ENCODE results near the gene P2RX5.
"Not testable (repeated sequence)": the region's sequence is repeated elsewhere in the genome, so short reads cannot be mapped to it uniquely, and the experiment has no call there.

P2RX5 gene

GRCh38 chr17:3712811-3713463 lies 17.0 kb upstream of the P2RX5 start:
- DNase-seq (ENCODE audit: low read depth, low spot score) = no peak

DNA sequence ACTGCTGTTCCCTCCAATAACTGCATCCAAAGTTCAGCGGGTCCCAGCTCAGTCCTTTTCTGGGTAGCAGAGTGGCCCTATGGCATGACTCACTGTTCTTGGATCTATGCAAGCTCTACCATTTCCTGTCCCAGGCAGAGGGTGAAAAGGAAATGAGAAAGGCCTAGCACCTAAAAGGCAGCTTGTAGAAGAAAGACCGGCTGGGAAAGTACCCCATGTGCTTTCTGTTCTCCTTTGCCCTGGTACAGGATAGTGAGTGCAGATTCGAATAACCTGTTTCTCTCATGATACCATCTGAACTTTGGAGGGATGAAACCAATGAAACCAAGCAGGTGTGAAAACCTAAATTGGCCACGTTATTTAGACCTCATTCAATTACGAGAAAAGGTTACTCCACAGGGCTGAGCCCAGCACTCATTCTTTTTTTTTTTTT lies 15.0 kb upstream of the P2RX5 start:
- no peak for DNase-seq (ENCODE audit: low read depth, low spot score)

DNA sequence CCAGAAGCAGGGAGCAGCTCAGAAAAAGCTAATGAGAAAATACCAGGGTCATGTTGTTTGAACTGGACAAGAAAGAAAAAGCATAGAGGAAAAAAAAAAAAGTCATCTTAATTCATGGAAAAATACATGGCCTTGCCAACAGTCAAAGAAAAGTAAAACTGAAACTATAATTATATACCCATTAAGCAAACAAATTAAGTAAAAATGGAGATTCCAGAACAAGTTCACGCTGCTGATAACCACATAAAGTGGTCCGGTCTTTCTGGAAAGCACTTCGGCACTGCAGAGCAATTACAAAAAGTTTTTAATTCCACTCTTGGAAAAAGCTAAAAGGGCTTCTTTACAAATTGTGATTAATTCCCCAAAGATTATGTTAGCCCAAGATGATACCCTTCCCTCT lies 12.4 kb upstream of the P2RX5 start:
- no peak for DNase-seq (ENCODE audit: low read depth, low spot score)

GRCh38 chr17:3705718-3705984 lies 9.7 kb upstream of the P2RX5 start:
- DNase-seq (ENCODE audit: low read depth, low spot score) = not testable (repeated sequence)

DNA sequence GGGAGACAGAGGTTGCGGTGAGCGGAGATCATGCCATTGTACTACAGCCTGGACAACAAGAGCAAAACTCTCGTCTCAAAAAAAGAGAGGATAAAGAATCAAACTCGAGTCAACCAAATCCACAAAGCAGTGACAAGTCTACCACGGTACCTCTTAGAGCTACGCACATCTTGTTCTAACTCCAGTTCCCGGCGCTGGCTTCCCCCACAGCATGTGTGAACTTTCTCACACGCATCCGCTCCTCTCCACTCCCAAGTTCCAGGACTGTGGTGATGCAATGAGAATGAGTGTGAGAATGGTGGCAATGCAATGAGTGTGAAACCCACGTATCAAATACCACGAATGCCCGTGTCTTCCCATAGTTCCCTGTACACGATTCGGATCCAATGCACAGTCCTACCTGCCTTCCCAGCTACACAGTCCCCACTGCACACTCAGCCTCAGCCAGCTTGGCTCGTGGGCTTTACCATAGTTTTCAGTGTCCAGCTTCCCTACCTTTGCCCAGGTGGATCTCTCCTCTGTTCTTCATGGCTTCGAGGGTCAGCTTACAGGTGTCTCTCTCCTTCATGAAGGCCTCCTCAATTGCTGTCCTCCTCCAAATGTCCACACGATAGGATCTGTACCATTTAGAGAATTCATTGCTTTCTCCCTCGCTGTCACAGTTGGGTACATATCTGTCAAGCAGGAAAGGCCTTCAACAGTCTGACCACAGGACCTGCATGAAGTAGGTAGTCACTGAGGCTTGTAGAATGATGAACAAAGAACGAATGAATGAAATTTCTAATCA lies 9.2 kb upstream of the P2RX5 start:
- DNase-seq (ENCODE audit: low read depth, low spot score) = no peak

DNA sequence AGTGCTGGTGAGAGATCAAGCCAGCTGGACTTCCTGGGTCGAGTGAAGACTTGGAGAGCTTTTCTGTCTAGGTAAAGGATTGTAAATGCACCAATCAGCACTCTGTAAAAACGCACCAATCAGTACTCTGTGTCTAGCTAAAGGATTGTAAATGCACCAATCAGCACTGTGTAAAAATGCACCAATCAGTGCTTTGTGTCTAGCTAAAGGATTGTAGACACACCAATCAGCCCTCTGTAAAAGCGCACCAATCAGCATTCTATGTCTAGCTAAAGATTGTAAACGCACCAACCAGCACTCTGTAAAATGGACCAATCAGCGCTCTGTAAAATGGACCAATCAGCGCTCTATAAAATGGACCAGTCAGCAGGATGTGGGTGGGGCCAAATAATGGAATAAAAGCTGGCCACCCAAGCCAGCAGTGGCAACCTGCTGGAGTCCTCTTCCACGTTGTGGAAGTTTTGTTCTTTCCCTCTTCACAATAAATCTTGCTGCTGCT lies 6.1 kb upstream of the P2RX5 start:
- not testable (repeated sequence) for DNase-seq (ENCODE audit: low read depth, low spot score)

DNA sequence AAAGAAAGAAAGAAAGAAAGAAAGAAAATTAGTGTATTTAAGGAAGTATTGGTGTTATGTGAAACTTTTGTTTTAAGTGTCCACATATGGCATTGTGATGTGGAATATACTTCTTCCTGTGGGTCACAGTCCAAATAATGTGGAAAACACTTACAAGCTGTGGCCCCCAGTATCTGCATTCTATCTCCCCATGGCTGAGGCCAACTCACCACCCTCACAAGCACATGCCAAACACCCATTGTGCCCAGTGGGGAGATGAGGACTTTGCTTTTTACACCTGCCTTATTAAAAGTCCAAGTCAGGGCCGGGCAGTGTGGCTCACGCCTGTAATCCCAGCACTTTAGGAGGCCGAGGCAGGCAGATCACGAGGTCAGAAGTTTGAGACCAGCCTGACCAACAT lies 4.0 kb upstream of the P2RX5 start:
- DNase-seq (ENCODE audit: low read depth, low spot score) = no peak

DNA sequence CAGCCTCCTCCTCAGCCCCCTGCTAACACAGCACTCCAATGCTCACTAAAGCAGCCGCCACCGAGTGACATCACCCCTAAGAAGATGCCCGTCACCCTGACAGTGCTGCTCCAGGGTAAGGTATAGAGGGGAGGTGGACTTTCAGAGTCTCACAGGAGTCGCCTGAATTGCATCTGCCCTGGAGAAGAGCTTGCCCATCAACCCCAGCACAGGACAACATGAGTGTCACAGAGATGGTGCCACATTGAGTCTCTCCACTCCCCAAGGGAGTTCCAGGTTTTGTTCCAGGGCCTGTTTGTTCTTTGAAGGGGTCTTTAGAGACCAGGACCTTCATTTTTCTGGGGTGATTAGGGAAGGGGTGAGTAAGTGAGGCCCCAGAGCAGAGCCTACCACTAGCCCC lies 2.2 kb upstream of the P2RX5 start:
- DNase-seq (ENCODE audit: low read depth, low spot score) = no peak

GRCh38 chr17:3697103-3697476 lies 1.1 kb upstream of the P2RX5 start:
- no peak for DNase-seq (ENCODE audit: low read depth, low spot score)

DNA sequence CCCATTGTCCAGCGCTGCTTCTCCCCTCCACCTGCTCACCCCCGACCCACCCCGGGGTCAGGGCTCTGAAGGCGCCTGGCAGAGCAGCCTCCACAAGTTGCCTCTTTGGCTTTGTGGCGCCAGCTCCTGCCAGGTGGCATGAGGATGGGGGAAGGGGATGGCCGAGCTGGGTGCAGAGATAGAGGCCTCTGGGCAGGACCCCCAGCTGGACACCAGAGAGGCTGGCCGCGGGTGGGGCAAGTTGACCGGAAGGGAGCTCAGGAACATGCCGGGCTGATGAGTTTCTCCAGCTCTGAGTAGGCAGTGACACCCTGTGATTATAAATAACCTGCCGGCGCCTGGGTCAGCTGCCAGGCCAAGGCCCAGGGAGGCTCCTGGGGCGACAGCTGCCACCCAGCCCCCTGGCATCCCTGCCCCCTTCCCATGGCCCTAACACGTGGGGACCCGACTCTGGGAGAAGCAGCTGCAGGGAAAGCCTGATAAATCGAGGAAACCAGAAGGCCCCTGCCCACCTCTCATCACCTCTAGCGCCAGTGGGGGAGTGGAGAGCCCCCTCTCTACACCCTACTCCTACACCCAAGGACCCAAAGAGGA lies 729 bp downstream of the P2RX5 start:
- DNase-seq (ENCODE audit: low read depth, low spot score) = no peak

DNA sequence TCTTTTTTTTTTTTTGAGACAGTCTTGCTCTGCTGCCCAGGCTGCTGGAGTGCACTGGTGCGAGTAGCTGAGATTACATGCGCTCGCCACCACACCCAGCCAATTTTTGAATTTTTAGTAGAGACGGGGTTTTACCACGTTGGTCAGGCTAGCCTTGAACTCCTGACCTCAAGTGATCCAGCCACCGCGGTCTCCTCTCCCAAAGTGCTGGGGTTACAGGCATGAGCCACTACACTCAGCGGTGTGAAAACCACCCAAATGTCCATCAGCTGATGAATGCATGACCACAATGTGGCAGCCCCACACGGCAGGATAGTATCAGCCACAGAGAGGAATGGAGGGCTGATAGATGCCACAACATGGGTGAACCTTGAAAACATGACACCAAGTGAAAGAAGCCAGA lies 2.1 kb downstream of the P2RX5 start:
- DNase-seq (ENCODE audit: low read depth, low spot score) = no peak

- no peak for DNase-seq (ENCODE audit: low read depth, low spot score)
Measured at GRCh38 chr17:3693141-3693540, 2.8 kb downstream of the P2RX5 start.

DNA sequence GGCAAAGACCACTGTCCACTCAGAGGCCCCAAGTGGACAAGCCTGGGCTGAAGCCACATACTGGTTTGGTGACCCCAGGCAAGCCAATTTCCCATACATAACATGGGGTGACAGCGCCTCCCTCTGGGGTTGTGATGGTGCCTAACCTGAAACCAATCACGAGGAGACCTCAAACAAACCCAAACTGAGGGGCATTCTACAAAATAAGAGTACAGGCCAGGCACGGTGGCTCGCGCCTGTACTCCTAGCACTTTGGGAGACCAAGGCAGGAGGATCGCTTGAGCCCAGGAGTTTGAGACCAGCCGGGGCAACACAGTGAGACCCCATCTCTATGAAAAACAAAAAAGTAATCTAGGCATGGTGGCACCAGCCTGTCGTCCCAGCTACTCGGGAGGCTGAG lies 3.6 kb downstream of the P2RX5 start:
- DNase-seq (ENCODE audit: low read depth, low spot score) = no peak

DNA sequence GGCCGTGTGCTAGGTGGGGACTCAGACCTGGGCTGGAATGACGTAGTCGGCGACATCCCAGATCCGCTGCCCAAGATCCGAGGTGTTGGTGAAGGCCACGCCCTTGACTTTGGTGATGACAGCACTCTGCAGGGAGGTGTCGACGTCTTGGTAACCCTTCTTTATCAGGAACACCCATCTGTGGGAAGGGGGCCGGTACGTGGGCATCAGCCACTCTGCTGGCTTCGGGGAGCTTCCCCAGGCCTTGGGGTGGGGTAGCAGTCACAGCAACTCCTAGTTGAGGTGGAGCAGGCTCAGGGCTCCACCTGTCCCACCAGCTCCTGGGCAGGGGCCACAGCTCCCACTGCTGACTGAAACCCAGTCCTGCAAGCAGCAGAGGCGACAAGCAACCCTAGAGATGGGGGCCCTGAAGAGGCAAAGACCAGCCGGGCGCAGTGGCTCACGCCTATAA lies 4.3 kb downstream of the P2RX5 start:
- DNase-seq (ENCODE audit: low read depth, low spot score) = peak; percentile 41

DNA sequence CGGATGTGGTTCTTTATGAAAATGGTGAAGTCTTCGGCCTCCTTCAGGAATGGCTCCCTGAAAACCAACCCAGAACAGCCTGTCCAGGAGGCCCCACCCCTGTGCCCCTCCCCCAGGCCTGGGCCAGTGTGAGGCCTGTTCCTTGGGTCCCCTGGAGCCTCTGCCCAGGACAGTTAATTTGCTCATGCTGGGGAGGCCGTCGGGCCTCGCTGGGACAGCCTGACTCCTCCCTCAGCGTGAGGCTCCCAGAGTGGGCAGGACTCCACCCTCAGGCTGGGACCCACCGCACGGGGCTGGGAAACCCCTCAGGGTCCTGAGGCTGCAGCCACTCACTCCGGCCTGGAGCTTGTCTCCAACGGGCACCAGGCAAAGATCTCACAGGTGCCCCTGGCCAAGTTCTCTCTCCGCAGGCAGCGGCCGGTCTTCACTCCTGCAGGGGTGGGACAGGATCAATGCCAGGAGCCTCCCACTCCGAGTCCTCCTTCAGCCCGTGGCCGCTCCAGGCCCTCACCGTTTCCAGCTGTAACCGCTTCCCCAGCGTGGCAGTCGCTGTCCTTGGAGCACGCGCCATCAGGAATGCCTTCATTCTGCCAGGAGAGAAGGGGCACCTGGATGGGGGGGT lies 5.8 kb downstream of the P2RX5 start:
- no peak for DNase-seq (ENCODE audit: low read depth, low spot score)

DNA sequence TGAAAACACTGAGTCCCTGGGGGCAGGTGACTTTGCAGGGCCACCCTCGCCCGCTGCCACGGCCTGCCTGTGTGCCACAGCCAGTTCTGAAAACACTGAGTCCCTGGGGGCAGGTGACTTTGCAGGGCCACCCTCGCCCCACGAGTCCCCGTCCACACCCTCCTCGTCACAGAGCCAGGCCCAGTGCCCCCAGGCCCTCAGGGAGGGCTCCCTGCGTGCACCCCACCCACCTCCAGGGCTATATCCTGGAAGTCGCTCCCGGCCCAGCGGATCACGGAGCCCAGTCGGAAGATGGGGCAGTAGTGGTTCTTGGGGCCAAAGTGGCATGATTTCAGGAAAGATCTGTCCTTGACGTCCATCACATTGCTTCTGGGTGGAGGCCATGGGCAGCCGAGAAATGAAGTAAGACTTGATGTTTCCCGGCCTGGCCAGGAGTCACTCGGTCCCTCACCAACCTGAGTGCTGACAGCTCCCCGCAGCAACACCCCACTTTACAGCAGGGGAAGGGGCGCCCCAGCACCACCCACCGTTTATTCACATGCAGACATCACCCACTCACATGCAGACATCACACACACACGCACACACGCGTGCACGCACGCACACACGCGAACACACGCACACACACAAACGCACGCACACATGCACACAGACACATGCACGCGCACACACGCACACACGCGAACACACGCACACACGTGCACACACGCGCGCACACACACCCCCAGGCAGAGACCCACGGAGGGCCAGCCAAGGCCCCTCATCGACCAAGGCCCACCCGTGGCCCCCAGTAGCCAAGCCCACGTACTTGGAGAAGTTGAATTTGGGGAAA lies 6.5 kb downstream of the P2RX5 start:
- no peak for DNase-seq (ENCODE audit: low read depth, low spot score)

GRCh38 chr17:3688852-3689261 lies 7.1 kb downstream of the P2RX5 start:
- no peak for DNase-seq (ENCODE audit: low read depth, low spot score)

DNA sequence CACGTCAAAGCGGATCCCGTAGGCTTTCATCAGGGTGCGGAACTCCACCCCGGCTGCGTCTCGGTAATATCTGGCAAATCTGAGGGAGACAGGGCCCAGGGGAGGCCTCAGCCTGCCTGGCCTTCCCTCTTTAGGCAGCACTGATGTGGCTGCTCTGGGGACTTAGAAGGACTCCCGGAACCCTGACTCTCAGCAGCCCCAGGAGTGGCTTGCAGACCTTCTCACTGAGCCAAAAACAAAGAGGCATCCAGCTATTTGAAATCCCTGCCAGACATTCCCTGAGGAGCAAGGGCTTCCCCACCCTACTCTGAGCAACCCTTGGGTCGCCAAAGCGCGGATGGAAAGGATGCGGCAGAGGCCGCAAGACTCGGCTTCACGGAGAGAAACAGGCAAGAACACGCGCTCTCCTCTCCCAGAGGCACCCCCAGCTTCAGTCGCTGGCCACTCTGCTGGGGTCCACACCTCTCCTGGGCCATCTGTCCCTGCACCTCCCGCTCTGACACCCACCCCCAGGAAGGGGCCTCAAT lies 7.9 kb downstream of the P2RX5 start:
- no peak for DNase-seq (ENCODE audit: low read depth, low spot score)

- no peak for DNase-seq (ENCODE audit: low read depth, low spot score)
Measured at GRCh38 chr17:3685174-3685573, 10.8 kb downstream of the P2RX5 start.

DNA sequence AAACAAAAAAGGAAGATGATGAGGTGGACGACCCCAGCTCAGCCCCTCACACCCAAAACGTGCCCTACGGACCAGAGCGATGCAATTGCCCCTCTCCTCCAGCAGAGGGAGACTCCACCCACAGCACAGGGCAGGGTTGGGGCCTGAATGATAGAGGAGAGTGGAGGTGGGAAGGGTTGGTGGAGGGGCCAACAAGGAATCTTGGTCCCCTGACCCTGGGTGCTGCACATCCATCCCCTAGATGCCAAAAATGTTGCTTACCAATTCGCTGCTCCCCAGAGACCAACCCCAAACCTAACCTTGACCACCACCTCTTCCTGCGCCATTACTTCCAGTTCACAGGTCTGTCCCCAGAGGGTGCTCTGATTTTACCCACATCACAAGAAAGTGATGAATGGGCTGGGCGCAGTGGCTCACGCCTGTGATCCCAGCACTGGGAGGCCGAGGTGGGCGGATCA lies 12.9 kb downstream of the P2RX5 start:
- peak; percentile 80 for DNase-seq (ENCODE audit: low read depth, low spot score)

DNA sequence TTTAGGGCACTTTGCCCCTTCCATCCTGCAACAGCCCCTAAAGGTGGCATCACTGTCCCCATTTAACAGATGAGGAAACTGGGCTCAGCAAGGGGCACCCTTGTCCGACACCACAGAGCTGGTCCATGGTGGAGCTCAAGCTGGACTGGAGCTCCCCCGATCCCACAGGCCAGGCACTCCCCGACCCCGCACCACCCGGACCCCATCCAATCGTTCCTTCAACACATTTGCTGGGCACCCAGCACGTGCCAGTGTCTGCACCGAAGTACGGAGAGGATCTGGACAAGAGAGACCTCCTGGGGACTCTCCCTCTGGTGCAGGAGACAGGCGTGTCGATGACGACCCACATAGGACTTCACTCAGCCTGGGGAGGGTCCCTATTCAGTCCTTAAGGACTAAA lies 13.9 kb downstream of the P2RX5 start:
- DNase-seq (ENCODE audit: low read depth, low spot score) = no peak
